Measurements from ENCODE around the gene KLF6.

The KLF6 gene

DNA sequence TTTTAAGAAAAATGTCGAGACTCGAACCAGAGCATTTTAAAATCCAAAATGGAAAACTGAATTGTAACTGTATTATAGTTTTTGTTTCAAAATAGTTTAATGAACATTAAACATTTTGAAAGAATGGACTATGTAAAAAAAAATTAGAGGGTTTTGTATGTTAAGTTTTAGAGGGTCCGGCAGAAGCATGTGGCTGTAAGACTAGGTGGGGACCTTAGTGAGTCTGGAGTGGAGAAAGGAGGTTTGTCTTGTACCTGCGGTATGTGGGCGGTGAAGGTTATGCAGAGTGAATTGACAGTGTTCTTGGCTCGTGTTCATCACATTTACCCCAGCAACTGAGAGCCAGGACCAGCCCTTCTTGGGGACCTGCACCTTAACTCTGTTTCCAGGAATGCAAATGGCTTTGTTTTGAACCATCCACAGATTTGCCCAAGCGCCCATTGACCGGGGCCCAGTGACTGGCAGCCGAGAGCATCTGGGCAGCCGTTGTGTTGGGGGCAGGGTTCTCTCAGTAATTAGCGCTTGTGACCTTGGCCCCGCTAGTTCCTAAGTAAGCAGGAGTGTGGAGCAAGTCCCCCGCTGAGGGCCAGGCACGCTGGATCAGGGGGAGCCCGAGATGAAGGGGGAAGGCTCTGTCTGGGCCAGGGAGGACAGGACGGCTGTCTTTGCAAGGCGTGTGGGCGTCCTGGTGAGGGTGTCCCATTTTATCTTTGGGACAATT lies 1.4 kb upstream of the KLF6 start:
- Histone ChIP-seq H3K4me3 (ENCODE audit: low read depth in 1 of 2, low read length in 1 of 2) (peak overlapping the region; percentile 83 to 93), H3K9me3 (no peaks in the 10 kb centered on the region), H3K4me1 (ENCODE audit: control insufficient read depth in 1 of 2, insufficient read depth in 1 of 2, low read depth in 1 of 2, low read length in 1 of 2) (peaks cover 22 to 24% of the 10 kb centered on the region in 2 experiments), H3K27ac (peak overlapping the region; percentile 95), H3K27me3 (no peaks in the 10 kb centered on the region), H3K36me3 (peaks cover 14% of the 10 kb centered on the region)
- TF ChIP-seq, protein P1, sequence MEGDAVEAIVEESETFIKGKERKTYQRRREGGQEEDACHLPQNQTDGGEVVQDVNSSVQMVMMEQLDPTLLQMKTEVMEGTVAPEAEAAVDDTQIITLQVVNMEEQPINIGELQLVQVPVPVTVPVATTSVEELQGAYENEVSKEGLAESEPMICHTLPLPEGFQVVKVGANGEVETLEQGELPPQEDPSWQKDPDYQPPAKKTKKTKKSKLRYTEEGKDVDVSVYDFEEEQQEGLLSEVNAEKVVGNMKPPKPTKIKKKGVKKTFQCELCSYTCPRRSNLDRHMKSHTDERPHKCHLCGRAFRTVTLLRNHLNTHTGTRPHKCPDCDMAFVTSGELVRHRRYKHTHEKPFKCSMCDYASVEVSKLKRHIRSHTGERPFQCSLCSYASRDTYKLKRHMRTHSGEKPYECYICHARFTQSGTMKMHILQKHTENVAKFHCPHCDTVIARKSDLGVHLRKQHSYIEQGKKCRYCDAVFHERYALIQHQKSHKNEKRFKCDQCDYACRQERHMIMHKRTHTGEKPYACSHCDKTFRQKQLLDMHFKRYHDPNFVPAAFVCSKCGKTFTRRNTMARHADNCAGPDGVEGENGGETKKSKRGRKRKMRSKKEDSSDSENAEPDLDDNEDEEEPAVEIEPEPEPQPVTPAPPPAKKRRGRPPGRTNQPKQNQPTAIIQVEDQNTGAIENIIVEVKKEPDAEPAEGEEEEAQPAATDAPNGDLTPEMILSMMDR (IDR thresholded peaks at IDR 0.05), result no peak

DNA sequence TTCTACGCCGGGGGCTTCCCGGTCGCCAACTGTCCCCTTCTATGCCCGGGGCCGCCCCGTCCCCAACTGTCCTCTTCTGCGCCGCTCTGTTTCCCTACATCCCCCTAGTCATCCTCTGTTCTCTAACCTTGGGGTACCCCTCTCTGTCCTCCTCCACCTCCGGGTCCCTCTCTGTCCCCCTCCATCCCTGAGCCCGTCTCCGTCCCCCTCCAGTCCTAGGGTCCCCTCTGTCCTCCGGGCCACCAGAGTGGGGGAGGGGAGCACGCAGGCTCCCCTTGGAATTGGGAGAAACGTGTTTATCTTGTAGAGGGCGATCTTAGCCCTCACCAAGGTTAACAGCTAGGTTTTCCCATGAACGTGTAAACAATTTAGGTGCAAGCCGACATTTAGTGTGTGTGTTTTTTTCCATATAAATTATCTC lies 852 bp upstream of the KLF6 start:
- peak overlapping the region; percentile 83 to 93 for H3K4me3 ChIP-seq (ENCODE audit: low read depth in 1 of 2, low read length in 1 of 2)
- TF ChIP-seq, protein P1 (IDR thresholded peaks at IDR 0.05), result no peak
- no peaks in the 10 kb centered on the region for H3K27me3 ChIP-seq
- H3K27ac ChIP-seq, result peak overlapping the region; percentile 95
- peaks cover 28 to 30% of the 10 kb centered on the region in 2 experiments for H3K4me1 ChIP-seq (ENCODE audit: control insufficient read depth in 1 of 2, insufficient read depth in 1 of 2, low read depth in 1 of 2, low read length in 1 of 2)
- peaks cover 20% of the 10 kb centered on the region for H3K36me3 ChIP-seq
- H3K9me3 ChIP-seq, result no peaks in the 10 kb centered on the region

DNA sequence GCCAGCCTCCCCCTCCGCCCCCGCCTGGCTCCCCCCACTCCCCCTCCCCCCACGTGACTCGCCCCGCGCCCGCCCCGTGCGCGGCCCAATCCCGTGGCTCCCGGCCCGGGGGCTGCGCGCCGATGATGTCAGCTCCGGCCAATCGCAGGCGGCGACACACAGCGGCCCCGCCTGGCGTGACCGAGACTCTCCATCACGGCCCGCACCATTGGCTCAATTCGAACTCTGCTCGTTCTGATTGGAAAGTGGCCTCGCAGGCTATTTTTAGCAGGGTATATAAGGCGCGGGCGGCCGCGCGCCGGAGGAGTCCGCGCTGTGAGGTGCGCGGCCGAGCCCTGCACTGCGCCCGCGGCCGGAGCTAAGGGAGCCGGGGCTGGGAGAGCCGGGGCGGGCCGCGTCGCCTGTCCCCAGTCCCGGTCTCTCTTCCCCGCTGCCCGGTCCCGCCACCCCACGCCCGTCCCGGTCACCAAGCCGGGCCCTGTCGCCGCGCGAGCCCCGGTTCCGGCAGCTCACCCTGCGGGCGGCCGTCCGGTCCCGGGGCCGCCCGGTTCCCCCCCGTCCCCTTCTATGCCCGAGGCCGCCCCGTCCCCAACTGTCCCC lies 342 bp upstream of the KLF6 start:
- H3K9me3 ChIP-seq, result no peaks in the 10 kb centered on the region
- H3K4me3 ChIP-seq (ENCODE audit: low read depth in 1 of 2, low read length in 1 of 2), result peak overlapping the region; percentile 93 to 99
- peak overlapping the region; percentile 95 for H3K27ac ChIP-seq
- H3K36me3 ChIP-seq, result peaks cover 25% of the 10 kb centered on the region
- no peaks in the 10 kb centered on the region for H3K27me3 ChIP-seq
- TF ChIP-seq, protein P1 (IDR thresholded peaks at IDR 0.05), result peak; percentile 60
- H3K4me1 ChIP-seq (ENCODE audit: control insufficient read depth in 1 of 2, insufficient read depth in 1 of 2, low read depth in 1 of 2, low read length in 1 of 2), result peaks cover 33 to 35% of the 10 kb centered on the region in 2 experiments

DNA sequence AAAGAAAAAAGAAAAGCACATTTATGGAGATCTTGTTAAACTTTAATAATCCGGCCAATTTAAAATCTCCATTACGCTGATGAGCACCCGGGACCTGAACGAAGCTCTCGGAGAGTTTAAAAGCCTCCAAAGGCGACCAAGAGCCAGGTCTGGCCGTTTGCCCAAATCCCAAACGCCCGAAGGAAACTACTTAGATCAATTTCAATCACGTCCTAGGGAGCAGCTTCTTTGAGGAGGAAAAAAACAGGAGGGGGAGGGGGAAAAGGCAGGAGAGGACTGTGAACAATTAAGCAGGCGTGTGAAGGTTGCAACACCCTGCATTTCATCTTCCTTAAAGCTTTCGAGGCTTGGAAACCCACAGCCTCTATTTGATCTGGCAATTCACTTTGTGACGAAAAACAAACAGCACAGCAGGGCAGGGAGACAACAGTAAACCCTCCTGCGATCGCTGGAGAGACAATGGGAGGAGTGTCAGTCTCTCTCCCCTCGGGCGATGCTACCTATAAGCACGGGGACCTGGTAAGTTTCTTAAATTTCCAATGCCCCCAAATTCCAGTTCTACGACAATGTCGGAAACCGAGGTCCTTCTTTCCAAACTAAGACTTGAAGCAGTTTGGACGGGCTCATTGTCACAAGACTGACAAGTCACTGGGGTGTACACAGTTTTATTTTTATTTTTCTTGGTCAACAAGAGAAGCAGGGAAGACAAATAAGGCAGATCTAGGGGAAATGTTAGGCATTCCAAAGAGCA lies 1.2 kb downstream of the KLF6 start:
- H3K4me1 ChIP-seq (ENCODE audit: control insufficient read depth in 1 of 2, insufficient read depth in 1 of 2, low read depth in 1 of 2, low read length in 1 of 2), result peaks cover 48 to 50% of the 10 kb centered on the region in 2 experiments
- H3K27ac ChIP-seq, result peak overlapping the region; percentile 95
- TF ChIP-seq, protein P1 (IDR thresholded peaks at IDR 0.05), result no peak
- peak overlapping the region; percentile 93 to 99 for H3K4me3 ChIP-seq (ENCODE audit: low read depth in 1 of 2, low read length in 1 of 2)
- no peaks in the 10 kb centered on the region for H3K9me3 ChIP-seq
- H3K36me3 ChIP-seq, result peaks cover 40% of the 10 kb centered on the region
- no peaks in the 10 kb centered on the region for H3K27me3 ChIP-seq

DNA sequence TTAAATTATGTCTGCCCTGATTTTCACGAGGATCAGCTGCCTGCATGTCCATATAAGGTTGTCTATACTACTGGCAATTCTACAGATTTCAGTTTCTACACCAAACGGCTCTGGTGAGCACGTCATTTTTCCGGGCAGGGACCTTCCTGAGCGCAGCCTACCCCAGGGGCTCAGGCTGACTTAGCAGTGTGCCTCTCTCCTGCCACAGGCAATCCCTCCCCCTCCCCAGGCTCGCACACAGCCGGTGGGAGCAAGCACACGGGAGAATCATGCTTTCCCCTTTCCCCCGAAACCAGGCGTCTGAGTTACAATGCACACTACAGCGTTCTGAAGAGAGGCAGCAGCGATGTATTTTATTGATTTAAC lies 1.7 kb downstream of the KLF6 start:
- H3K9me3 ChIP-seq, result no peaks in the 10 kb centered on the region
- H3K4me1 ChIP-seq (ENCODE audit: control insufficient read depth in 1 of 2, insufficient read depth in 1 of 2, low read depth in 1 of 2, low read length in 1 of 2), result peaks cover 54 to 56% of the 10 kb centered on the region in 2 experiments
- peak overlapping the region; percentile 93 to 99 for H3K4me3 ChIP-seq (ENCODE audit: low read depth in 1 of 2, low read length in 1 of 2)
- H3K27me3 ChIP-seq, result no peaks in the 10 kb centered on the region
- TF ChIP-seq, protein P1 (IDR thresholded peaks at IDR 0.05), result no peak
- peak overlapping the region; percentile 95 for H3K27ac ChIP-seq
- H3K36me3 ChIP-seq, result peaks cover 45% of the 10 kb centered on the region
